HG03521 (cell line): ENCODE measurements around the gene TSHZ3.

ENCODE experiments used
- ATAC-seq: cut with Tn5 transposase; IDR thresholded peaks from one replicate; pipeline ENCODE4 v1.9.1; 2021; ENCODE audit warnings: mild to moderate bottlenecking, moderate library complexity; ENCODE audit not compliant: unreplicated experiment

Gene TSHZ3

GRCh38 chr19:31349160-31349881 lies at the start of gene TSHZ3:
TSS of gene TSHZ3 (minus strand) at chr19:31349436. CDS start at chr19:31349219, 217 bp downstream.
- ATAC-seq = no peak

DNA sequence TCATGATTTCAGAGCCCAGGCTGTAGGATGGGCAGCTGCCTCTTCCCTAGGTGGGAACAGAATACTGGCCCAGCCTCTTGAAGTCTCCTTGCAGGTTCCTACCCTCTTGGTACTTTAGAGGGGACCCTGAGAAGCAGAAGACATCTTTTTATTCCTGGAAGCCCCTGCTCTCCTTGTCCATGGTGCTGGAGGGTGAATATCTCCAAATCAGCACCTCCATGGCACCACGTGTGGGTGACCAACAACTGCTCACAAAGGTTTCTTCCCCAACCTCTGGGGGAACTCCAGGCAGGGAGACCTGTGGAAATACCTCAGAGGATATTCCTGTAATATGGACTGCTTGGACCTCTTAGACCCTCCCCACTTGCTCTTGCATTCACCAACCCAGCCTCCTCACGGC lies 48.1 kb upstream of the TSHZ3 start:
- no peak for ATAC-seq

DNA sequence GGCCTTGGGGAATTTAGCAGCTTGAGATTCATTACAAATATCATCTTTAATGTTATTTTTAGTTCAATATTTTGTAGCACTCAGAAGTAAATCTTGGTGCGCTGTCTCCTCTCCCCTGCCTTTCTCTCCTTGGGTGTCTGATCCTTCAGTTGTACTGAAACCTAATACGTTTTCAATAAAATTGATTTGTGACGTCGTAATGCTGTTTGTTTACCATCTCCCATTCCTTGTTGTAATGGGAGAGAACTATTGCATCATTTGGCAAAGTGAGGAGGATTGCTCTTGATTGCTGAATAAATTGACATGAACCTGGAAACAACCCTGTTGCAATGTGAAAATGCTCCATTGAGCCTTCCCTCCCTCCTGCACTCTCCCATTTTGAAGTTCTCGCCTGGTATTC lies 43.2 kb upstream of the TSHZ3 start:
- no peak for ATAC-seq

- no peak for ATAC-seq
Observed at GRCh38 chr19:31391518-31391917, 42.3 kb upstream of the TSHZ3 start.

DNA sequence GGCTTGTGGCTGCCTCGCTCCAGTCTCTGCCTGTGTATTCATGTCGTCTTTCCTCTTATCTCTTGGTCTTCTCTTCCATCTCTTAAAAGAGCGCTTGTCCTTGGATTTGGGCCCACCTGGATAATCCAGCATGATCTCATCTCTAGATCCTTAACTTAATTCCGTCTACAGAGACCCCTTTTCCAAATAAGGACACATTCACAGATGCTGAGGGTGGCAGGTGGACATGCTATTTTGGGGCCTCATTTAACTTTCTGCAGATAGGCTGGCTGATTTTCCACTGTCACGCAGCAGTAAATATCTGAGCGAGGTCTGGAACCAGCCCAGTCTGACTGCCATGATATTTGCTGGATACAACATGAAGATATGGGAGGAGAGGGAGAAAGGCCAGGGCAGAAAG lies 41.5 kb upstream of the TSHZ3 start:
- no peak for ATAC-seq

GRCh38 chr19:31389874-31390273 lies 40.6 kb upstream of the TSHZ3 start:
- no peak for ATAC-seq

DNA sequence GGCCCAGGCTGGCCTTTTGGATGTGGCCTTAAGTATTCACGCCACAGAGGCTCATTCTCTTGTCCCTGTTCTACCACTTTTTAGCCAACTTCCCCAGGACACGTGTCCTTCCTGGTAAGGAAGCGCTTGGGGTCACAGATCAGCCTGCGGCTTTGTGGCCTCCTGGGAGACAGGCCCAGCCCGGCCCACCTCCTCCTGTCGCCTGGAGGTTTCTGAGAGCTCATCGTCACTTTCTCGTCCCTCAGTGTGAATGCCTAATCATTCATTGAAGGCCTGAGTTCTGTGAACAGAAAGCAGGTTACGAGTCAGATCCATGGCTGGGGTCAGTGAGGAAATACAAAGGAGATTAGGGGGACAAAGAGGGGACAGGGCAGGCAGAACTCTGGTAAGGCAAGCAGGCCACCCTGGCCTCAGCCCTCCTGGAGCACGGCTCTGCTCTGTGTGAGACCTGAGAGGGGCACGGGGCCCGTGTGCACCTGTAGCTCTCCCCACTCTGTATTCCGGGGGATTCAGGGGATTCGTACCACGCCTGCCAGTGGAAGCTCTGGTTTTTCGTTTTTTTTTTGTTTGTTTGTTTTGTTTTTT lies 38.6 kb upstream of the TSHZ3 start:
- ATAC-seq = no peak

- ATAC-seq = no peak
Observed at GRCh38 chr19:31386806-31387205, 37.6 kb upstream of the TSHZ3 start.

DNA sequence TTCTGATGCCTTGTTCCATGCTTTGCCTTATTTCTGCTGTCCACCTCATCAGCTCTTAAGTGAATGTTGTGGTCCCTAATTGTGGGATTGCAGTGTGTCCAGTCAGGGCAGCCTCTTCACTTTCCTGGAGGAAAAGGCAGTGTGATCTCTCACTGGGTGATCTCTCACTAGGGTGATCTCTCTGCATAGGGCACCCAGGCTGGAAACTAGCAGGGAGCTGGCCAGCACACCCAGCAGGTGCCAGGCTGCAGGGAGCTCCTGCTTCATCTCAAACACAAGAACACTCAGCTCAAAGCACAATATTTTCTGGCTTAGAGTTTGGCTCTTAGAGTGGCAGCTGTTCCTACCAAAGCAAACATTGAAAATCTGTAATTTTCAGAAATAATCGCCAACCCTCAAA lies 36.5 kb upstream of the TSHZ3 start:
- ATAC-seq = no peak

GRCh38 chr19:31383553-31383952 lies 34.3 kb upstream of the TSHZ3 start:
- ATAC-seq = no peak

GRCh38 chr19:31380854-31381253 lies 31.6 kb upstream of the TSHZ3 start:
- no peak for ATAC-seq

- no peak for ATAC-seq
Observed at GRCh38 chr19:31378404-31378803, 29.2 kb upstream of the TSHZ3 start.

GRCh38 chr19:31377736-31378135 lies 28.5 kb upstream of the TSHZ3 start:
- no peak for ATAC-seq

- ATAC-seq = no peak
Observed at GRCh38 chr19:31372246-31372781, 23.1 kb upstream of the TSHZ3 start.

- ATAC-seq = no peak
Observed at GRCh38 chr19:31370216-31370615, 21.0 kb upstream of the TSHZ3 start.

GRCh38 chr19:31364963-31365362 lies 15.7 kb upstream of the TSHZ3 start:
- ATAC-seq = no peak

DNA sequence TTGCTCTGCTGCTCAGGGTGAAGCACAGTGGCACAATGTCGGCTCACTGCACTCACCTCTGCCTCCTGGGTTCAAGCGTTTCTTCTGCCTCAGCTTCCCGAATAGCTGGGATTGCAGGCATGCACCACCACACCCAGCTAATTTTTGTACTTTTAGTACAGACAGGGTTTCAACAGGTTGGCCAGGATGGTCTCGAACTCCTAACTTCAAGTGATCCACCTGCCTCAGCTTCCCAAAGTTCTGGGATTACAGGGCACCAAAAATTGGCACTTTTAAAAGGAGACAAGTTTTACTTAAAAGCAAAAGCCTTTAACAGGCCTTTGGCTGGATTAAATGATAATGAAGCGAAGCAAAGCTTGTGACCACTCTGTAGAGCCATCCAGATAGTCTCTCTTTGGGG lies 12.5 kb upstream of the TSHZ3 start:
- ATAC-seq = no peak

GRCh38 chr19:31357315-31357673 lies 8.1 kb upstream of the TSHZ3 start:
- ATAC-seq = no peak

GRCh38 chr19:31356587-31357314 lies 7.5 kb upstream of the TSHZ3 start:
- no peak for ATAC-seq

GRCh38 chr19:31355665-31356289 lies 6.5 kb upstream of the TSHZ3 start:
- no peak for ATAC-seq
